NCI-H2107 (cell line): ENCODE data around the gene HSPA4.
"Not testable (repeated sequence)": the region's sequence is repeated elsewhere in the genome, so short reads cannot be mapped to it uniquely, and the experiment has no call there.

Experiments
- DNase-seq: peaks from one replicate; lab custom pipeline; 2025; lab: John Stamatoyannopoulos, UW

The HSPA4 gene

DNA sequence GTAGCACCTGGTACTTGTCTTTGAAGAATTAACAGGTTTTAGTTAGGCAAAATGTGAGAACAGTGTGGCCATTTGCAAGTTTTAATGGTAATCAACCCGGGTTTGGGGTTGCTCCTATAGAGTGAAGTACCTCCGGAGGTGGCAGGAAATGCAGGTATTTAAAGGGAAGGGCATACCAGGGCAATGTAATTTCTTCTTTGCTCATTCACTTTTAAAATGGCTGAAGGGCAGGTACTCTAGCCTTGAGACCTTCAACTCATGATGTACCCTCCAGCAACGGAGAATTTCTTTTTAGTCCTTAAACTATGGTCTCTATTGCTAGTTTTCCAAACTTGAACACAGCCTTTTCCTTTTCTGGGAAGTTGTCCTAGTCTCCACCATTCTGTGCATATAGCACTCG is 1.3 kb upstream of the HSPA4 start:
- DNase-seq, result no peak

DNA sequence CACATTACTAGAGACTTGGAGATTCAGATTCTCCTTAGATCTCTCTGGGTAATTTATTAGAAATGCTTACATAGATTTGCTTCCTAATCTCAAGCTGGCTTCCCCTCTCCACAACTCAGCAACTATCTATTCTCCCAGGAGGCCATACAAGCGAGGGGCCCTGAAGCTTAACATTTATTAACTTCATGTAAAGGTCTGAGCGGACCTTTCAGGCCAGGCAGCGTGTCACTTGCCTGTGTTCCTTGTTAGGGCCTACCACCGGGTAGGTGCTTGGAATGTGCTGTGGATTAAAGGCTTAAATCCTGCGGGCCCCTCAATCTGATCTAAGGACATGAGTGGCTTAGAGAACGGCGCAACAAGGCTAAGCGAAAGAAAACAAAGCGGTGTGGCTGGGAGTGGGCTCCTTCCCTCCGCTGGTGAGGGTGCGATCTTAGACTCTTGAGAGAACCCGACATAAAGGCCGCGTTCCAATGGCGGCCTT is 712 bp upstream of the HSPA4 start:
- no peak for DNase-seq

DNA sequence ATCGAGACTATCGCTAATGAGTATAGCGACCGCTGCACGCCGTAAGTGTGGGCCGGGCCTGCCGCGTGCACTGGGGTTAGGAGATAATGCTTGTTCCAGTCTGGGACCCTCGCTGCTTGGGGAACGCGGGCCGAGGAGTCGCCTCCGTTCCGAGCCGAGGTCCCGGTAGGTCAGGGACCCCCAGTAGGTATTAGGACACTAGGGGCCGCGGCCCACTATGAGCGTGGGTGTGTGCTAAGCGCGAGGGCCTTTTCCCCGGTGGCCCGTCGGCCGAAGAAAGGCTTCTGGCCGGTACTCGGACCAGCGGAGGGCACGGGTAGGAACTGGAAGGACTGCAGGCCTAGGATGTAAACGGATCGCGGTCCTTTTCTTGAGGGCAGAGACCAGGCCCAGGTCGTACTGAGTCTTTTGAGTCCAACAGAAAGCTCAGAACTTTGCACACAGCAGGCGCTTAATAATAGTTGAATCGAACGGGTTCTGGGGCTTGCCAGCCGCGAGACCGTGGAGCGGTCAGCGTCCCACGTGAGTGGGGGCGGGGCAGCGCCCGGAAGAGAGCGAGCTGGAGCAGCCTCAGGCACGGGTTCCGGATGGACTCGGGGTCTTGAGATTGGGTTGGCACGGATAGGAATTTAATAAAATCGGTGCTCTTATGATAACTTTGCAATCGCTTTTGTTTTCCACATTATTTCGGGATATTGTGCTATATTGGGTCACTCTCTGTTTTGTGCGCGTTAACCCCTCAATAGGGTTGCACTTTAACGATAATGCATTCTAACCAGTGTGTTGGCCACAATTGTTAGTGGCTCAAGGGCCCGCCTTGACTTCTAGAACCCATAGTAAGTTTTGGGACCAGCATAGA is 733 bp downstream of the HSPA4 start:
- DNase-seq, result no peak

DNA sequence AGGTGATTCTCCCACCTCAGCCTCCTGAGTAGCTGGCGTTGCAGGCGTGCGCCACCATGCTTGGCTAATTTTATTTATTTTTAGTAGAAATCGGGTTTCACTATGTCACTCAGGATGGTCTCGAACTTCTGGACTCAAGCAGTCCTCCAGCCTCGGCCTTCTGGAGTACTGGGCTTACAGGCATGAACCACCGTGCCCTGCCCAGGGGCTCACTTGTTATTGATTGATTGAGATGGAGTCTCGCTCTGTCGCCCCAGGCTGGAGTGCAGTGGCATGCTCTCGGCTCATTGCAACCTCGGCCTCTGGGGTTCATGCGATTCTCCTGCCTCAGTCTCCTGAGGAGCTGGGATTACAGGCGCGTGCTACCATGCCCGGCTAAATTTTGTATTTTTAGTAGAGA is 1.6 kb downstream of the HSPA4 start:
- no peak for DNase-seq

DNA sequence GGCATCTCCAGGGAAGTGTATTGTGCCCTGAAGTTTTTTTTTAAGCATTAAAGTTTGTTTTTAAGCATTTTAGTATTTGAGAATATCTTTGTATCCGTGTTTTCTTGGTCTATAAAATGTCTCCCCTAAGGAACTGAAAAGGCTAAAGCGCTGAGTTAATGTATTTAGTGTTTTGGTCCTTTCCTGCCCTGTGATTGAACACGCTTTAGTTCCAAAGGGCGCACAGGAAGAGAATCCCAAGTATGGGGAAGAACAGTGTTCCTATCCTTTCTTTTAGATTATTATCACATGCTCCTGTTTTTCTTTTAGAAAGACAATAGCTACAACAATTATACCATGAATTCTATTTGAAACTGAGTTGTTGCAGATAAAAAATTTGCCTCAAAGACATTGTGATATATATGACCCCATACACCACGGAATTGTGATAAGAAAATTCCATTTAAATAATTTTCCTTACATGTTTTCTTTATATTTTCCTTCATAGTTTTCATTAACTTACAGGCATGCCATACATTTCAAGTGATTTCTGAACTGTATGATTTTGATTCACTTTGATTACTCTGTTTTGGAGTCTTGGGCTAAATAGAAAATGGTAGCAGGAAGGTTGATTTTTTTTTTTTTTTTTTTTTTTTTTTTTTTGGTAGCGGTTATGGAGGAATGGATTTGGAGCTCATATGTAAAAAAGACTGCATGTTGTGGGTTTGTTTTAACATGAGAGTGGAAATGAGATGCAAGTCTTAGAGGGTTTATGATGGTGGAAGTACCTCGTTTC is 3.1 kb downstream of the HSPA4 start:
- no peak for DNase-seq

DNA sequence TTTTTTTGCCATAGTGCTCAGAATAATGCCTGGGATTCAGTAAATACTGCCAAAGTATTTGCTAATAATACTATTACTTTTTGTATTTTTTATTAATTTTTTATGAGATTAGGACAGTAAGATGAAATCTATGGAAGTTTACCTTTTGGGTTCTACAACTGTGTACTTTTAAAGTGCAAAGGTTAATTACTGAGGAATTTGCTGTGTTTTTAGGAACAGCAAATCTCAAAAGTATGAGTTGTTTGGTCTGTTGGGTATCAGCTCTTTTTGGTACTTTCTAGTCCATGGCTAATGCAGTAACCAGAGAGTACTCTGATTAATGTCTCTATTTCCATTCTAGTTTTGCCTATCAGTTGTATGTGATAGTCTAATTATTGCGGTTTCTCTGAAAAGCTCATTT is 5.1 kb downstream of the HSPA4 start:
- DNase-seq, result no peak

DNA sequence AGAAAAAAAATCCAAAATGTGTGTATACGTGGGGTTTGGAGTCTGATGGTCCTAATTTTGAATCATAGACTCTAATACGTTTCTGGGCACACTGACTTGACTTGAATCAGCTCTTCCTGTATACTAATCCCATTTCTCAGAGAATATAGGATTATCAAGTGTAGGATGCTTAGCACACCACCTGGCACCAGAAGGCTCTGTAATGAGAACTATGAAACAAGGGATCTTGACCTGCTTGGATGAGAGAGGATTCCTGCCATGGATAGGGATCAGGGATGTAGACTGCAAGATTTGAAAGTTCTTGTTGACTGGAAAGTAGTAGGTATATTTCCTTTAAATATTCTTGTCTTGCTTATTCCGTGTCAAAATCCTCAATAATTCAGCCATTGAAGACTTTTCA is 7.8 kb downstream of the HSPA4 start:
- DNase-seq, result no peak

DNA sequence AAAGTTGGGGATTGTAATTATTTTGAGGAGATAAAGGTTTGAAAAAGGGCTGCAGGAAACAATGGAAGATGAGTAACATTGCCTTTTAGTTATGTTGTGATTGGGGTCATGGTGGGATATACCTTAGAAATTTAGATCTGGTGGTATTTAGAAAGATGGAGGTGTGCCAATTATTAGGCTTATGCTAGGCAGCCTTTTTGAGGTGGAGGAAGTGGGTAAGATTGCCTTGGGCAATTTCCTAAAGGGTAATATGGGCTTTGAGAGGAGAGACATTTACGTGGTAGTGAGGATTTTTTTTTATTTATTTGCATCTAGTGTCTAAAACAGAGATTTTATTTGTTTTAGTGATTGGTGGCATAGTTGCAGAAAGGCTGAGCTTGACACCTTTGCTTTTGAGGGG is 10.5 kb downstream of the HSPA4 start:
- no peak for DNase-seq

DNA sequence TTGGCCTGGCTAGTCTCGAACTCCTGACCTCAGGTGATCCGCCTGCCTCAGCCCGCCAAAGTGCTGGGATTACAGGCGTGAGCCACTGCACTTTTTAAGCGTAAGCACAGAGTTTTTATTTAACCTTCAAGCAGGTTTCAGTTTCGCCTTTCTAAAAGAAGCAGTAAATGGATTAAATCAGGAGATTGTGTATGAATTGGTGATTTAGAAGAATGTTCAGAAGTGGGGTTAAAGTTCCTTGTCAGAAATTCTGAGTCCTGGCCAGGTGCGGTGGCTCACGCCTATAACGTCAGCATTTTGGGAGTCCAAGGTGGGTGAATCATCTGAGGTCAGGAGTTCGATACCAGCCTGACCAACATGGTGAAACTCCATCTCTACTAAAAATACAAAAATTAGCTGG is 12.2 kb downstream of the HSPA4 start:
- DNase-seq, result no peak

DNA sequence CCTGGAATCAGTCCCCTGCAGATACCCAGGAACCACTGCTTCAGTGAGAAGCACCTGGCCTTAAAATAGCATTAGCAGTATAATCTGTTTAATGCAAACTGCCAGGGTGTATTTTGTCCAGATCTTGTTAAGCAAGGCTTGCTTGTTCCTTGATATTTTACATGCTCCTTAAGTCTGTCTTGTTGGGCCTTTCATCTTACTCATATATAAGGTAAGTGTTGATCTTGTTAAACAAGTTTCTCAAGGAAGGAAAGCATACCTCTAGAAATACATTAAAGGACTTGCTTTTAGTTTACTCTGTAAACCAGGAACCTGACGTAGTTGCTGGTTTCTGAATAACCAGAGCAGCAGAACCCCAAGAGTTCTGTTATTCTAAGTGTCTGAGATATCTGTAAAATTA is 13.7 kb downstream of the HSPA4 start:
- no peak for DNase-seq

DNA sequence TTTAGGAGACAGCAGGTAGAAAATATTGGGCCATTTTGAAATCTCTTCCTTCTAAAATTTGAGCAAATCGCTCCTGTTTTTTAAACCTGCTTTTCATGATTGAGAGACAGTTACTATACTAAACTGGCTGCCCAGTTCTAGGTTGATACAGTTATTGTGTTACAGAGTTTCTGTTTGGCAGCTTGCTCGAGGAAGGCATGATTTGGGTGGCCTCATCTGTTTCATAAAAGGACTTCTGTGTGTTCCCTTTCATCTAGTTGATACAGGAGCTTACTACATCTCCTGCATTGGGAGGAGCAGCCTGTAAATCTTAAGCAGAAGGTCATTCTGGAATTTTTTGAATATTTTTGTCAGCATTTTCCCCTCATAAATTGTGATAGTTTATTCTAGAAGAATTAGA is 14.2 kb downstream of the HSPA4 start:
- no peak for DNase-seq

DNA sequence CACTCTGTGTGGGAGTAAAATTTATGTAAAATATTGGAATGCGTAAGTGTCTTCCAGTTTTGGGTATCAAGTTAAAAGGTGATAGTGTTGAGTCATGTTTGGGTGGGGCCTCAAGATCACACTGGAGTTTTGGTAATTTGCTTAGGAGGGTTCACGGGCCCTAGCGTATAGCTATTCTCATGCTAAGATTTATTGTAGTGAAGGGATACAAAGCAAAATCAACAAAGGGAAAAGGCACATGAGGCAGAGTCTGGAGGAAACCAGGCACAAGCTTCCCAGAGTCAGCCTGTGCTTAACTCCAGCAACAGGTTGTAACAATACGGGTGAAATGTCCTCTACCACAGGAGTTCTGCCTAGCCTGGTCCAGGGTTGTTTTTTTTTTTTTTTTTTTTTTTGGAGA is 20.2 kb downstream of the HSPA4 start:
- DNase-seq, result no peak

DNA sequence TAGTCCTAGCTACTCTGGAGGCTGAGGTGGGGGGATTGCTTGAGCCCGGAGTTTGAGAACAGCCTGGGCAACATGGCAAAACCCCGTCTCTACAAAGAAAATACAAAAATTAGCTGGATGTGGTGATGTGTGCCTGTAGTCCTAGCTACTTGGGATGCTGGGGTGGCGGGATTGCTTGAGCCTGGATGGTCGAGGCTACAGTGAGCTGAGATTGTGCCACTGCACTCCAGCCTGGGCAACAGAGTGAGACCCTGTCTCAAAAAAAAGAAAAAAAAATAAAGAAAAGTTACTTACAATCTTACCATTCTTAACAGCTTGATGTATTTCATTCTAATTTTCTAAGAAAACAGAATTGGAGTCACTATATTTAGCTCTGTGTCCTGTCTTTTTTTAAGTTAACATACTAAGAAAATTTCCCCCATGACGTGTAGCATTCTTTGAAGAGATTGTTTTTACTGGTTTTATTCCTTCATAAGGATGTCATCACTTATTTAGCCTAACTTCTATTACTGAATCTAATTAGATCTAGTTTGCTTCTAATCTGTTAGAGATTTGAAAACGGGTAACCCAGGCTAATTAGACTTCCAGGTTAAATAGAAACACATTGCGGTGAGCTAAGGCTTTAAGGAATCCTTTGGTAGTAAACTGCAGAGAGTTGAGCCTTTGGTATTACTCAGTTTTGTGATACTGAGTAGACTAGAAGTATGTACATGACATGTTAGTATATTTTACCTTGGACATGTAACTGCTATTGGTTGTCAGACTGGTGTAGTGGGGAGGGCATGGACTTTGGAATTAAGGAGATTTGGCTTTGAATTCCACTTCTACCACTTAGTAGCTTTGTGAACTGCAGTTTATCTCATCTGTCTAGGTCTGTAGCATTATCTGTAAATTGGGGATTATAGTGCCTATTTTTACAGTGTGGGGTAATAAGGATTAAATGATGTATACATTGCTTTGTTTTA is 24.0 kb downstream of the HSPA4 start:
- DNase-seq, result no peak

DNA sequence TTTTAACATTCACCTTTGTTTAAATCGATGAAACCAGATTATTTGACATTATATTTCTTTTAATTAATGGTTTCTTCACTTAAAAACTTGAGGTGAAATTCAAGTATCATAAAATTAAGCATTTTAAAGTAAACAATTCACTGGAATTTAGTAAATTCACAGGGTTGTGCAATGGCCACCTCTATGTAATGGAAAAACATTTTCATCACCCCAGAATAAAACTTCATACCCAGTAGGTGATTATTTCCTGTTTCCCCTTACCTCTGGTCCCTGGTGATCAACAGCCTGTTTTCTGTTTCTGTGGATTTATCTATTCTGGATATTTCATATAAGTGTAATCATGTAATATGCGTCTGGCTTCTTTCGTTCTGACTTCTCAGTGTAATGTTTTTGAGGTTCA is 27.2 kb downstream of the HSPA4 start:
- DNase-seq, result no peak

DNA sequence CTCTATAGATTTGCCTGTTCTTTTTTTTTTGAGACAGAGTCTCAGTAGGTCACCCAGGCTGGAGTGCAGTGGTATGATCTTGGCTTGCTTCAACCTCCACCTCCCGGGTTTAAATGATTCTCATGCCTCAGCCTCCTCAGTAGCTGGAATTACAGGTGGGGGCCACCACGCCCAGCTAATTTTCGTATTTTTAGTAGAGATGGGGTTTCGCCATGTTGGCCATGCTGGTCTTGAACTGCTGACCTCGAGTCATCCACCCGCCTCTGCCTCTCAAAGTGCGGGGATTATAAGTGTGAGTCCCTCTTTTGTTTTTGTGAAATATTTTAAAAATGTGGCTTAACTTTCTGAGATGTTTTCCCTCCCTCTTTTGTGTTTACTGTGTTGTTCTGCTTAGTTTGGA is 29.2 kb downstream of the HSPA4 start:
- DNase-seq, result no peak

DNA sequence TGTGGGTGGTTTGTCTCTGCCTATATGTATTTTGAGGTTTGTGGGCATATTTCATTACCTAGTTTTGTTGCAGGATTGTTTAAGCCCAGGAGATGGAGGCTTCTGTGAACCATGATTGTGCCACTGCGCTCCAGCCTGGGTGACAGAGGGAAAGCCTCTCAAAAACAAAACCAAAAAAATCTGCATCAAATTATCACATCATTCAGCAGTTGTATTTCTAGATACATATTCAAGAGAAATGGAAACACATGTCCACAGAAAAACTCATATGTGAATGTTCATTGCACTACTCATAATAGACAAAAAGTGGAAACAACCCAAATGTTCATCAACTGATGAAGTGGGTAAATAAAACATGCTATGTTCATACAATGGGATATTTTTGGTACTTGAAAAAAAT is 29.9 kb downstream of the HSPA4 start:
- DNase-seq, result no peak

DNA sequence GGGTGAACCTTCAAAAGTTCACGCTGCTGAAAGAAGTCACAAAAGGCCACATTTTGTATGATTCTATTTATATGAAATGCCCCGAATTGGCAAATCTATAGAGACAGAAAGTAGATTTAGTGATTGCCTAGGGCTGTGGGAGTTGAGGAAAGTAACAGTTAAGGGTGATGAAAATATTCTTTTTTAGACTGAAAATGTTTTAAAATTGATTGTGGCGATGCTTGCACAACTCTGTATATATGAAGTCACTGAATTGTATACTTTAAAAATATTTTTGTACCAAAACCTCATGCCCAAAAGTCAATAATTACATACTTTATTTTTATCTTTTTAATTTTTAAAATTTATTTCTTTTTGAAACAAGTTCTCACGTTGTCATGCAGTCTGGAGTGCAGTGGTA is 30.3 kb downstream of the HSPA4 start:
- no peak for DNase-seq

DNA sequence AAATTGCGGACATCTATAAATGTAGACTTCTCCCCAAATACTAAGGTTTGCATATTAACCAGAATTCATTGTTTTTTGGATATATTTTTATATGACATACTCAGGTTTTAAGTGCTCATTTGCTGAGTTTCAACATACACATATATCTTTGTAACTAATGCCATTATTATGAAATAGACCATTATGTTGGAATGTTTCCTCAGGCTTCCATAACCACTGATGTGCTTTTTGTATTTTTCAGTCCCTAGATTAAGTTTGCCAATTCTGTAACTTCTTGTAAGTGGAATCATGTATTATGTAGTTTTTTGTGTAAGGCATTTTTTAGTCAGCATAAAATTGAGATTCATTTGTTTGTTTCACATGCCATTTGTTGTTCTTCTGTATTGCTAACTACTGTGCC is 32.1 kb downstream of the HSPA4 start:
- DNase-seq, result no peak

DNA sequence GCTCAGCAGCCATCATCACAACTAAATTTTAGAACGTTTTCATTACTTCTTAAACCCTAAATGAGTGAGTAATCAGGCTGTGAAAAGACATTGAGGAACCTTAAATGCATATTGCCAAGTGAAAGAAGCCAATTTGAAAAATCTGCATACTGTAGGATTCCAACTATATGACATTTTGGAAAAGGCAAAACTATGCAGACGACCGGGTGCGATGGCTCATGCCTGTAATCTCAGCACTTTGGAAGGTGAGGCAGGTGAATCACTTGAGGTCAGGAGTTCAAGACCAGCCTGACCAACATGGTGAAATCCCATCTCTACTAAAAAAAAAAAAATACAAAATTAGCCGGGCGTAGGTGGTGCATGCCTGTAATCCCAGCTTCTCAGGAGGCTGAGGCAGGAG is 33.4 kb downstream of the HSPA4 start:
- DNase-seq, result not testable (repeated sequence)

DNA sequence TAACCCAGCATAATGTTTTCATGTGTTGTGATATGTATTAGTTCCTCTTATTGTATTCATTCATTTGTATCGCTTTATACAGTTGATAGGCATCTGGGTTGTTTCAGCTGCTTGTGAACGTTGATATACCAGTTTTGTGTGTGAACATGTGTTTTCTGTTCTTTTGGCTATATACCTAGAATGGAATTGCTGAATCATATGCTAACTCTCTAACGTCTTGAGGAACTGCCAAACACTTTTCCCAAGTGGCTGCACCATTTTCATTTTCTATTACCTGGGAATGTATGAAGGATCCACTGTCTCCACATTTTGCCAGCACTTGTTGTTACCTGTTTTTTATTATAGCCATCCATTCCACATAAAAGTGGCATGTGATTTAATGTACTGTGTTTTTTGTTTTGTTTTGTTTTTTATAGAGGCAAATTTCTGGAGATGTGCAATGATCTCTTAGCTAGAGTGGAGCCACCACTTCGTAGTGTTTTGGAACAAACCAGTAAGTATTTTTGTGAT is 34.6 kb downstream of the HSPA4 start:
- no peak for DNase-seq

DNA sequence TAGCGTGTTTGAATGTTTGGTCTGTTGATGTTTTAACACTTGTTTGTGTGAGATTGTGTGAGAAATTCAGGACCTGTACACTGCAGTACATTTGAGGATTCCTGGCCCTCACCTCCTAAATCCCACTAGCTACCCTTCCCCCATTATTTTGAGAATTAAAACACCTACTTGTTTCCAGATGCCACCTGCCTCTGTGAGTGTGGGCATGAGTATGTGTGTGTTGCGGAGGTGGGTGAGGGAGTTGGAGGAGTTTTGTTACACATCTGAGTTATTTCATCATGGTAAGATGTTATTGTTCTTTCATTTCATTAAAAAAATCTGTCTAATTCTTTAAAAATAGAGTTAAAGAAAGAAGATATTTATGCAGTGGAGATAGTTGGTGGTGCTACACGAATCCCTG is 36.3 kb downstream of the HSPA4 start:
- no peak for DNase-seq

DNA sequence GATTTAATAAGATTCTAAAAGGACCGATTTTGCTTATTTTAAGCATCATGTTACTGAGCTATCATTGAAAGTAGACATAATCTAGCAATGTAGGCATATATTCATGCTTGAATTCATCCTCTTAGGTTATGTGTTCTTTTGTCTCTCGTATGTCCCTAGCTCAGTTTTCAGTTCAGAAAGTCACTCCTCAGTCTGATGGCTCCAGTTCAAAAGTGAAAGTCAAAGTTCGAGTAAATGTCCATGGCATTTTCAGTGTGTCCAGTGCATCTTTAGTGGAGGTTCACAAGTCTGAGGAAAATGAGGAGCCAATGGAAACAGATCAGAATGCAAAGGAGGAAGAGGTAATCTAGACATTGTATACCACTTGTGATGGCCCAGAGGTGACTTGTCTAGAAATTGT is 39.2 kb downstream of the HSPA4 start:
- no peak for DNase-seq
